Activated CD4-positive, alpha-beta T cell treated with anti-CD3 and anti-CD28 coated beads for 4 hours (primary cell): ENCODE results near the gene EPS15.
"Not testable (repeated sequence)": the region's sequence is repeated elsewhere in the genome, so short reads cannot be mapped to it uniquely, and the experiment has no call there.

Experiments used
- DNase-seq, 2 donors: peaks; one replicate each; pipeline ENCODE4 v3.0.0-alpha.2; 2020

The EPS15 gene

DNA sequence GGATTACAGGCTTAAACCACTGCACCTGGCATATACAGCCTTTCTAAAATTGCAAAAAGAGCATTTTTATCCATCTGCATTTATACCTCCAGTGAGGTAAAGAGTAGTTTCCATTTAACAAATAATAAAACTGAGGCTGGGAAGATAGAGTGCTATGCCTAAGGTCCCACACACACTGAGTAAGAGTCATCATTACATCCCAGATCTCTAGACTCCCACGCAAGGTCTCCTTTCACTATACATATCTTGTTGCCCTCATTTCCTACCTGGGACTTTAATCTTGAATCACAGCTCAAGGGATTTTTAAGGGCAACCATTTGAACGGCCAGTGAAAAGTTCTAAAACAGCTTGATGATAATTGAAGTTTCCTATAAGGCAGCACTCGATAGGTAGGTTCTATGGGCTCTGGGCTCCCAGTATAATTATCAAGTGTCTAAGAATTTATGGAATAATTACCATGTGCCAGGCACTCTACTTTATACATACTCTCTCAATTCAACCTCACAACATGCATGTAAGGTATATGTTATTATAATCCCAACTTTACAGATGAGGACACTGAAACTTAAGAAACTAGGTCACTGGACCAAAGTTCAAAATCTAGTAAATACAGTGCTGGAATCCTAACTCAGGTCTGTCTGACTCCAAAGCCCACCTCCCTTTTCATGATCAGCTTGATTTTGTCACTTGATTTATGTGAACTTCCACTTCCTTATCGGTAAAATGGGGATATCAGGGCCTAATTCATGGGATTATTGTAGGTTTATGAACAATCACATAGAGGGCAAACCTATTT is 23.3 kb upstream of the EPS15 start:
- no peak for DNase-seq

GRCh38 chr1:51541313-51542050 is 22.4 kb upstream of the EPS15 start:
- DNase-seq, result no peak

DNA sequence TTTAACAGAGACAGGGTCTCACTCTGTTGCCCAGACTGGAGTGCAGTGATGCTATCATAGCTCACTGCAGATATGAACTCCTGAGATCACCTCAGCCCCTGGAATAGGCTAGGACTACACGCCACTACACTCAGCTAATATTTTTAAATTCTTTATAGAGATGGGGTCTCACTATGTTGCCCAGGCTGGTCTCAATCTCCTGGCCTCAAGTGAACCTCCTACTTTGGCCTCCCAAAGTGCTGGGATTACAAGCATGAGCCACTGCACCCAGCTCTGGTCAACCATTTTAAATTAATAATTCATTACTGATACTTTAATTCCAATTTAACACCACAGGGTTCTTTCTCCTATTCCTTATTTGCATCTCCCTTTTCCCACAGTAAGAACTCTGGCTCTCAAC is 18.5 kb upstream of the EPS15 start:
- no peak for DNase-seq

DNA sequence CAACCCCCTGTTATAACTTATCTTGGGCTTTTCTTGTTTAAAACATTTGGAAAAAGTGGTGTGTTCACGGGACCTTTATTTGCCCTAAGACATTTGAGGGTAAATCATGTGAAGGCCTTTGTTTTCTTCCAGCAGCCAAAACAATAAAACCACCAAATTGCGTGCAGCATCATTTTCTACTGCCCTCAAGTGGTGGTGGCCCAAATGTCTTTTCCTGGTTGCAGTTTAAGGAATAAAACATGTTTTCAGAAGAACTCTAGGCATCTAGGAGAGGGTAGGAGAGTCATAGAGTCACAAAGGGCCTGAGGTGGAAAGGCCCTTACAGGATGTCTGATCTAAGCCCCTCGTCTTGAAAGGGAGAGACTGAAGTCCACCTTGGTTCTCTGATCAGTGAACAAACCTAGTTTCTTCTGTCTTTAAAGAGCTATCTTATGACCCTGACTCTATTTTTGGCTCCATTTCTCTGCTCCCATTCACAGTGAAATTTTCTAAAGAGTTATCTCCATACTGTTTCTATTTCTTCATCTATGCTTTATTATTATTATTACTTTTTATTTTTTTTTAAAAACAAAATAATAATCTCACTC is 16.0 kb upstream of the EPS15 start:
- peak; percentile 23 to 45 for DNase-seq

- no peak for DNase-seq
Observed at GRCh38 chr1:51534447-51534846, 15.4 kb upstream of the EPS15 start.

DNA sequence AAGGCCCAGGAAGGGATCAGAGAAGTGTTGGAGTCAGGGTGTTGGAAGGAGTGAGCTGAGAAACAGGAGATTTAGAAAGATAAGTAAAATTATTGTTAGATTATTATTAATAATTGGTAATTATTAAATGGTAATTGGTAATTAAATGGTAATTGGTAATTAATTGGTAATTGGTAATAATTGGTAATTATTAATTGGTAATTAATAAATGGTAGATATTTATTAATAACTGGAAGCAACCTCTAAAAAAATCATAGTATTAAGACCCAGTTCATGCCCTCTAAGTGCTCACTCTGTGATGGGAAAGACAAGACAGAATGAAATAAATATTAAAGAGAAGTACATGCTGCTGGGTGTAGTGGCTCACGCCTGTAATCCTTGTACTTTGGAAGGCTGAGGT is 13.8 kb upstream of the EPS15 start:
- DNase-seq, result no peak

- not testable (repeated sequence) for DNase-seq
Observed at GRCh38 chr1:51530447-51530846, 11.4 kb upstream of the EPS15 start.

GRCh38 chr1:51527144-51527543 is 8.1 kb upstream of the EPS15 start:
- DNase-seq, result no peak

DNA sequence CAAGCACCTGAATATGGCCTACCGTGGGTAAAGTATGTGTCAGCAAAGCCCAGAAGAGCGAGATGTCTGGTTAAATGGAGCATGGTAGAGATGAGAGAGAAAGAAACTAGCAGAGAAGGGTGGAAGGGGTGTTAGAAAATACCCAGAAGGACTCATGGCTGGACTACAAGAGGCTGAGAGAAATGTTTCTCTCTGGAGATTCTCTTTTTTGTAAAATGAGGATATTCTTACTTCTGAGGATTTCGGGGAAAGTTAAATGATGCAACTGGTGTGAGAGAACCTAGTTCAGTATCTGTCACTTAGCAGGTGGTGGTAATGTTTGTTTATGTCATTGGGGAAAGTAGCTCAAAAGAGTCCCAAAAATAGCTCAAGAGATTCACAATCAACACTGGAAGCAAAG is 7.2 kb upstream of the EPS15 start:
- DNase-seq, result no peak

DNA sequence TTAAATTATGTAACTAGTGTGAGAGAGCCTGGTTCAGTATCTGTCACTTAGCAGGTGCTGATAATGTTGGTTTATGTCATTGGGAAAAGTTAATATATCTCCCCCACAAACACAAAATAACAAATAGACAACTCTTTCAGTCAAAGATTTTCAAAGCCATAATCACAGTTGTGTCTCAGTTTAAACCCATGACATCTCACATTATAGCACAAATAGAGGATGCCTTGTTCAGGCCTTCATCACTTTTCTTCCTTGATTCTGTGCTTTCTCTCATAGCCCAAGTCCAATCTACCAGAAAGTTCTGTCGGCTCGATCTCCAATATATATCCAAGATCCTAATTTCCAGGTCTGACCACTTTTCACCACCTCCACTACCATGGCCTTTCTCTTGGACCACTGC is 6.2 kb upstream of the EPS15 start:
- DNase-seq, result no peak

DNA sequence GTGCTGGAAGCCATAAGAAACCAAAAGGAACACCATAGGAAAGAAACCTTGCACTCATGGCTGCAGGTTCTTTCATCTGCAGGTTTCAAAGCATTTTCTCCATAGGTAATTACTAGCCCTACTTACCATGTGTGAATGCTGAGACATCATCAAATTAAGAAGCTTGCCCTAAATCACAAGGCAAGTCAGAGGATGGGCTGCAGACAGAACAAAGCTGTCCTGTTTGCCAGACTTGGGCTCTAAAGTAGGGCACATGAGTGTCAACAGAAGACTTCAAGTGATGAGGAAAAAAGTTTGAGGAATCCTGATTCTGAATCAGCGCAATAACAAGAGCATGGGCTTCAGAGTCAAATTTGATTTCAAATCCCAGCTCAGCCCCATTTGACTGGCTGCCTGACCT is 5.8 kb upstream of the EPS15 start:
- no peak for DNase-seq

- no peak for DNase-seq
Observed at GRCh38 chr1:51523931-51524330, 4.9 kb upstream of the EPS15 start.

DNA sequence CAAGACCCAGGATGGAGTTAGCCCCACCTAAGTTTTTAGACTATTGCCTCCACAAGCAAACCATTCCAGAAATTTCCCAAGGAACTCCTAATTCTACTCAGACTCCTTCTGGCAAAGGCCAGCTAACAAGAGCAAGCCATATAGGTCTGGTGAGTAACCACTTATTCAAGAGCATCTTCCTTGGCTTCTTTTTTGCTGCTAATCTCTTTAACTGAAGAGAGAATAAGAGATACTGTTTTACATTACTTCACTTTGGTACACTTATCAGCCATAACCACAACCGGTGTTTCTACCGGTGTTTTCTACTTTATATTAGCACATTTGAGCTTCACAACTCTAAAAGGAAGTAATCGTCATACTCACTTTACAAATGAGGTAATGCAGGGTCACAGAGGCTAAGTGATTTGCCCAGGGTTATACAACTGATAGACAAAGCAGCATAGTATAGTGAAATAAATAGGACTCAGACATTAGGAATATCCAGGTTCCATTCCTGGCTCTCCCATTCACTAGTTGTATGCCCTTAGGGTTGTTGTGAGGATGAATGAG is 1.7 kb upstream of the EPS15 start:
- no peak for DNase-seq

DNA sequence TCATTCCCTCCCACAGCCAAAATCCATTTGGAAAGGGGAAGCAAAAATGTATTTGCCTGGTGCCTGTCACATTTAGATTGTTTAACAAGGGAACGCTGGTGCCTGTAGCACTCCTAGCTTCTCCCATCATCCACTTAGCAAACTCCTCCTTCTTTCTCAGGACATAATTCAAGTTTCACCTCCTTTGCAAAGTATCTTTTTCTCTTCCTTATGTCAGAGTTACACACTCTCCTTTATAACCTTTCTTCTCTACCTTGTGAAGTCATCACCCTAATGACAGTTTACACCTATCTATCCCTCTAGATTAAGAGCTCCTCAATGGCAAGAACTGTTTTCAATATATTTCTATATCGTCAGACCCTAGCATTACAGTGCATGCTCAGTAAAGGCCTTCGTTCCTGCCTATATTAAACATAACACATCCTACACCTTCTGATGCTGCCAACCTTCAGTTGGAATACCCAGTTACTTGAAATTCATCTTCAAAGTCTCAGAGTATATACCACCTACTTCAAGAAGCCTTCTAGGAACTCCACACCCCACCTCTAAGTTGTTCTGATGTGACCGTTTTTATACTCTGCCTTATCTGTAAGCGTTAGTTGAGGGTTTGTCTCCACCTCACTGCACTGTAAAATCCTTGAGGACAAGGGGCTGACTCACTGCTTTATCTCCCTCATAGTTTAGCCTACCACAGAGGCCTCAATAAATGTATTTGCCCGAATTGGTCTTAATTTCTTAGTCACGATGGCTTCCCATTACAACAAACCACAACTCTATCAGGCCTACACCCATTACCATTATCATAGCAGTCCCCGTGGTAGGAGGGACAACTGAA is 1.0 kb upstream of the EPS15 start:
- DNase-seq, result peak in 1 of 2 donors; percentile 3

DNA sequence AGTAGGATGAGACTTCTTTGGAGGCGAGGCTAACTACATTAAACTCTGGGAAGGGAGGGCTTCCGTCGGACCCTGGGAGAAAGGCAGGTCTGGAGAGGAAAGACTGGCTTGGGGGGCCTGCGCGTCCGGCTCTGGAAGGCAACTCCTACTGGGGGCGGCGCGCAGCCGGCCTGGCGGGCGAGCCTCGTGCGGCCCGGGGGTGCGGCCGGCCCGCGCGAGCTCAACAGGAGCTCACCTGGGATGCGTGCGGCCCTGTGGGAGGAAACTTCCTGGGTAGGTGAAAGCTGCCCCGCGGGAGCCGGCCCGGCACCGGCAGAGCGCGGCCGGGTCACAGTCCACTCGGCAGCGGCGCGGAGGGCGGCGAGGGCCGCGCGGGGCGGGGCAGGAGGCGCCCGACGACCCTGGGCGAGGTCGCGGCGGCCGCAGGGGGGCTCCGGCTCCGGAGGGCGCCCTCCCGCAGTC is 449 bp downstream of the EPS15 start:
- peak; percentile 31 to 44 for DNase-seq

GRCh38 chr1:51518033-51518585 is 957 bp downstream of the EPS15 start:
- DNase-seq, result peak; percentile 17 to 29

DNA sequence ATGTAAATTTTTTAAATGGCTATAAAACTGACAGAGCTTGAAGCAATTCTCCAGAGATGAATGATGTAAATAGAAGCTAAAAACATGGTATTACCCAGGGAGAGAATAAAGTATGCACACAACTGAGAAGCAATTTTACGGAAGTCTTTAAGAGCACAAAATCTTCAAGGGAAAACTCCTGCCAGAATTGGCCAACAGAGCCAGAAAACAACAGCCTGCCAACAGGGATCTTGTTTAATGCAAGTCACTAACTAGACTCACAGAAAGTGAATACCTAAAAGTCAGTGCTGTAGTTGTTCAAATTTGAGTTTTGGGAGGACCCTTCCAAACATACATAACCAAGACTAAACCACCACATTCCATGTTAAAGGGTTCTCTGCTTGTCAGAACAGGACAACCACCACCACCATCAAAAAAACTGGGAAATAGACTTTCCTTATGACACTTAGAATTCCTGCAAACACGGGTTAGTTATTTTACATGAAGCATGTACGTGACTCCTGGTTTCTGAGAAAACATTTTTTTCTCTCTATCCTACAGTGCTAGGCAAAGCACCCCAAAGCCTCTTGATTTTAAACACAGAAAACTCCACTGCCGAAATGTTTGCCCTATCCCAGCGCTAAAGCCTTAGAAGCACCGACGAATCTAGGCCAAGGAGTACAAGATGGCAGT is 1.6 kb downstream of the EPS15 start:
- DNase-seq, result no peak

DNA sequence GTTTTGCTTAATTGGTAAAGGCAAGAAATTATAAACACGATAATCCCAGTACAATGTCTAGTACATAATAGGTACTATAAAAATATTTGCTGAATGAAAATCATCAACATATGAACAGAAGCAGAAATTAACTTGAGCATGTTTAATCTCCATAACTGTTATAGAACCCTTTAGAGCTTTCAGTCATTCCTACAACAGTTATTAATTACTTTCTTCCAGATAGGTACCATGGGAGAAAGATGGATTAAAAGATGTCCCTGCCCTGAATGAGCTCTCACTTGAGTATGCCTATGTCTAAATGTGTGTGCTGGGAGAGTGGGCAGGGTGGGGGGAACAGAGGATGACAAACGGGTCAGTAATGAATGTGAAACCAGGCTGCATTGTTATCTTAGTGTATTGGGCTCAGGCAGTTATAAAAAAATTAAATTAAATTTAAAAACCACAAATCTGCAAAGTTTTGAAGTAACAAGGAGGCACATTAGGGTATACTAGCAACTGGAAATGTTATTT is 2.4 kb downstream of the EPS15 start:
- DNase-seq, result no peak

GRCh38 chr1:51515982-51516648 is 3.0 kb downstream of the EPS15 start:
- DNase-seq, result no peak

DNA sequence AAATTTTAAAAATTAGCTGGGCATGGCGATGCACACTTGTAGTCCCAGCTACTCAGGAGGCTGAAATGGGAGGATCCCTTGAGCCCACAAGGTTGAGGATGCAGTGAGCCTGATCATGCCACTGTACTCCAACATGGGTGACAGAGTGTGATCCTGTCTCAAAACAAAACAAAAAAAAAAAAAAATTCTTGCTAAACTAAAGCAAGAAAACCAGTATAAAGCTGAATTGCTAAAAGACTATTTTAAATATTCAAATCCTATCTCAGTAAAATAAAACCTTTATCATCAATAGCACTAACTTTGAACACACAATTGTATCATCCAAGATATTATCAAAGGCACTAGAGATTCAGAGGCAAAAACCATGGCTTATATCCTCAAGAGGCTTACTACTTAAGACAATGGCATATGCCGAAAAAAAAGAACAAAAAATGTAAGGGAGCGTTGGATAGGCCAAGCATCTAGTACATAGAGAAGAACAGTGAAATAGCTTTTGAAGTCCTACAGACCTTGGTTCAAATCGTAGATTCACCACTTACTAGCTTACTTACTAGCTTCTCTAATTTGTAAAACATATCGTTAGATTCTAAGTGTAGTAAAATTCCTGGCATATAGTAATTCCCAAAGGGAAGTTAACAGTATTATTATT is 3.6 kb downstream of the EPS15 start:
- no peak for DNase-seq
